Measurements from ENCODE around the gene ICAM3. TPM values are rescaled to one million over a fixed set of nuclear protein-coding genes. Genes with fewer than 3 reads are reported as not detected.
"Not testable (repeated sequence)": the region's sequence is repeated elsewhere in the genome, so short reads cannot be mapped to it uniquely, and the experiment has no call there.

The ICAM3 gene
- polyA plus RNA-seq, 1 of the 3 experiments (the other 2 are of a cell fraction), result 15.6 TPM

GRCh38 chr19:10368101-10368803 lies 28.8 kb upstream of the ICAM3 start:
- peak; percentile 44 for DNase-seq
- ChIA-PET POLR2A (no interaction called here), CTCF (interaction anchor here (1.4 to 1.8 kb wide), 3 partner anchors 12 to 110 kb away, joined by 4 to 9 read pairs (median 5); partner anchors contain the start of gene TYK2)
- Histone ChIP-seq H3K27ac (ENCODE audit: low read depth in 2 of 2, low read length in 1 of 2) (no peak overlapping the region), H3K9ac (no peak overlapping the region), H3K36me3 (replicated peaks in 1 of 2; ENCODE audit: control insufficient read depth in 1 of 2, insufficient read depth in 2 of 2, low read length in 1 of 2) (peaks cover 20 to 23% of the 10 kb centered on the region in 2 experiments), H4K20me1 (ENCODE audit: insufficient read depth) (no peaks in the 10 kb centered on the region), H3K4me3 (ENCODE audit: low read depth in 2 of 2, low read length in 1 of 2) (no peak overlapping the region), H3K4me1 (ENCODE audit: control insufficient read depth in 1 of 2, insufficient read depth in 2 of 2, low read depth in 1 of 2, low read length in 1 of 2) (no peaks in the 10 kb centered on the region), H3K9me3 (no peaks in the 10 kb centered on the region), H3K4me2 (no peak overlapping the region), H3F3A (replicated peaks; ENCODE audit: insufficient read depth) (no peaks in the 10 kb centered on the region), H3K79me2 (ENCODE audit: insufficient read depth) (no peaks in the 10 kb centered on the region), H3K9me2 (no peaks in the 10 kb centered on the region), H3K27me3 (ENCODE audit: insufficient read depth) (no peaks in the 10 kb centered on the region), H2AFZ (ENCODE audit: low read depth) (no peak overlapping the region)
- WGBS (ENCODE audit: low lambda C conversion rate), result 95% methylated on average over 13 of the region's 15 CpGs
- no peak for TF ChIP-seq CHD2 (IDR thresholded peaks at IDR 0.05; ENCODE audit: low read length, partially characterized antibody)
- TF ChIP-seq ELF1 (IDR thresholded peaks at IDR 0.05), result no peak
- TF ChIP-seq MEF2A (IDR thresholded peaks at IDR 0.05; ENCODE audit: borderline replicate concordance, low read depth), result no peak
- TF ChIP-seq FOSL2 (IDR thresholded peaks at IDR 0.05; ENCODE audit: borderline replicate concordance, low read depth), result no peak
- no peak for TF ChIP-seq TCF12 (IDR thresholded peaks at IDR 0.05)
- no peak for TF ChIP-seq EP300 (IDR thresholded peaks at IDR 0.05; ENCODE audit: borderline replicate concordance in 1 of 2, low read depth in 1 of 2, low read length in 1 of 2)
- no peak for TF ChIP-seq IRF3 (IDR thresholded peaks at IDR 0.05; ENCODE audit: low read depth, low read length)
- TF ChIP-seq MAX (IDR thresholded peaks at IDR 0.05; ENCODE audit: low read depth), result no peak
- no peak for TF ChIP-seq GATA2 (CRISPR knock-in tag; IDR thresholded peaks at IDR 0.05)
- TF ChIP-seq GABPA (IDR thresholded peaks at IDR 0.05; ENCODE audit: low read depth), result no peak
- no peak for TF ChIP-seq ZBTB33 (IDR thresholded peaks at IDR 0.05; ENCODE audit: borderline replicate concordance, low read depth)
- no peak for TF ChIP-seq SIN3A (IDR thresholded peaks at IDR 0.05; ENCODE audit: borderline replicate concordance, low read depth, low read length)
- TF ChIP-seq YY1 (IDR thresholded peaks at IDR 0.05; ENCODE audit: low read depth), result no peak
- TF ChIP-seq MXI1 (IDR thresholded peaks at IDR 0.05; ENCODE audit: low read depth, low read length), result no peak
- TF ChIP-seq RAD21 (IDR thresholded peaks at IDR 0.05; ENCODE audit: low read length), result no peak
- no peak for TF ChIP-seq JUND (IDR thresholded peaks at IDR 0.05)
- no peak for TF ChIP-seq REST (IDR thresholded peaks at IDR 0.05; ENCODE audit: low read depth, low read length)
- no peak for TF ChIP-seq USF2 (IDR thresholded peaks at IDR 0.05; ENCODE audit: borderline replicate concordance, low read depth, low read length)
- TF ChIP-seq NRF1 (IDR thresholded peaks at IDR 0.05; ENCODE audit: low read depth, low read length), result no peak

- H2AFZ ChIP-seq (ENCODE audit: low read depth); H3K9ac ChIP-seq; H3F3A ChIP-seq (replicated peaks; ENCODE audit: insufficient read depth); H3K9me2 ChIP-seq; H4K20me1 ChIP-seq (ENCODE audit: insufficient read depth); H3K9me3 ChIP-seq; H3K4me2 ChIP-seq; DNase-seq; H3K27ac ChIP-seq (ENCODE audit: low read depth in 2 of 2, low read length in 1 of 2); H3K79me2 ChIP-seq (ENCODE audit: insufficient read depth); H3K4me3 ChIP-seq (ENCODE audit: low read depth in 2 of 2, low read length in 1 of 2); POLR2A ChIA-PET; H3K4me1 ChIP-seq (ENCODE audit: control insufficient read depth in 1 of 2, insufficient read depth in 2 of 2, low read depth in 1 of 2, low read length in 1 of 2); H3K27me3 ChIP-seq (ENCODE audit: insufficient read depth): not testable (repeated sequence)
- H3K36me3 ChIP-seq (replicated peaks in 1 of 2; ENCODE audit: control insufficient read depth in 1 of 2, insufficient read depth in 2 of 2, low read length in 1 of 2), result peaks cover 16 to 23% of the 10 kb centered on the region in 2 experiments
- 96% methylated on average over 3 of the region's 4 CpGs for WGBS (ENCODE audit: low lambda C conversion rate)
- CTCF ChIA-PET, result interaction anchor here (0.6 to 1.8 kb wide), 5 partner anchors 8 to 109 kb away, joined by 3 to 9 read pairs (median 4); partner anchors contain the start of gene TYK2
Observed at GRCh38 chr19:10366950-10367512, 27.6 kb upstream of the ICAM3 start.
